Spleen (tissue), 7 donors: Measurements from ENCODE around the gene CACNB2.

Experiments used
- CTCF ChIP-seq, 11 experiments: fragments of 200-600 bp in 7 of 11; fragments of 450-650 bp in 4 of 11; sonication (generic) in 4 of 11; IDR thresholded peaks in 8 of 11; conservative IDR thresholded peaks in 3 of 11; 1 replicate in 7 of 11; 2 replicates in 4 of 11; pipeline versions ENCODE4 v1.4.0 to v1.8.0; 2016 to 2021; ENCODE audit warnings: antibody characterized with exemption in 11 of 11, inconsistent platforms in 4 of 11, mild to moderate bottlenecking in 1 of 11
- POLR2A ChIP-seq, 3 donors: fragments of 450-650 bp; IDR thresholded peaks; one replicate each; pipeline ENCODE4 v1.5.1; 2017; ENCODE audit warnings: antibody characterized with exemption in 3 of 3, mild to moderate bottlenecking in 1 of 3
- POLR2AphosphoS5 ChIP-seq, 3 donors: sonication (generic); formaldehyde crosslinking; IDR thresholded peaks; one replicate each; pipeline ENCODE4 v1.5.1; 2017; ENCODE audit warnings: antibody characterized with exemption in 3 of 3
- donor health status: DM: no; HTN: no; CAD: no; lungs with moderate emphysema.
- donor health status: DM: no; HTN: no; CAD: no.
- donor health status: DM: no; HTN: no; CAD: no.

- no peak for TF ChIP-seq CTCF (IDR thresholded peaks at IDR 0.05 in 8 of 11, conservative IDR thresholded peaks at IDR 0.05 in 3 of 11)
- no peak for TF ChIP-seq POLR2AphosphoS5 (IDR thresholded peaks at IDR 0.05)
- no peak for TF ChIP-seq POLR2A (IDR thresholded peaks at IDR 0.05)
Measured at GRCh38 chr10:18472977-18473376, 332.8 kb downstream of the CACNB2 start.
